K562 (cell line): ENCODE results near the gene CDC42BPB. TPM values are rescaled to one million over a fixed set of nuclear protein-coding genes. Genes with fewer than 3 reads are reported as not detected.

Experiments
- ATAC-seq: fragments of 200-7000 bp; cut with Tn5 transposase; 3 replicates; pipeline ENCODE4 v1.9.1; 2020; ENCODE audit warnings: moderate library complexity
- BruUV-seq: library from RNA; stranded (reverse); fragments of 400-500 nt; replicated peaks from 2 replicates; lab custom pipeline; 2021; lab: Mats Ljungman, UMichigan
- CTCF ChIA-PET: fragments of 300-600 bp; formaldehyde crosslinking; extraction: SDS; loops from one replicate; lab custom pipeline; 2021; ENCODE audit warnings: low intra/inter-chr PET ratio; lab: Yijun Ruan, JAX
- POLR2A ChIA-PET: fragments of 300-600, 350-650 bp; sonication (Branson Sonifier 250); formaldehyde crosslinking; extraction: SDS; loops from one replicate; lab custom pipeline; 2021; ENCODE audit warnings: antibody characterized with exemption, inconsistent platforms; lab: Yijun Ruan, JAX
- DNase-seq, 4 experiments: peaks; one replicate each; pipeline versions ENCODE4 v3.0.0 to v3.0.0-alpha.2; 2011 to 2018; ENCODE audit warnings: low spot score in 3 of 4, mixed read lengths in 3 of 4; ENCODE audit errors: extremely low read depth in 1 of 4
- FAIRE-seq: peaks from 2 replicates; lab custom pipeline; 2011; peaks lifted over from hg19 to GRCh38; lab: Jason Lieb, UNC
- H2AFZ ChIP-seq: 2 replicates; pipeline ENCODE4 v1.6.0; 2011; ENCODE audit warnings: low read depth, low read length, control low read depth, inconsistent platforms
- H3K27ac ChIP-seq: fragments of 200-600 bp; 3 replicates; pipeline ENCODE4 v1.8.0; 2011; ENCODE audit warnings: low read depth, mild to moderate bottlenecking, control low read depth, inconsistent platforms, low read length, moderate library complexity, mixed read lengths; ENCODE audit errors: extremely low read depth
- H3K27me3 ChIP-seq, 2 experiments: fragments of 300-600 bp in 1 of 2; 2 replicates in 1 of 2; 3 replicates in 1 of 2; pipeline versions ENCODE4 v1.6.0 to v1.8.0; 2011; ENCODE audit warnings: inconsistent platforms in 2 of 2, low read length in 2 of 2, mild to moderate bottlenecking in 1 of 2, mixed read lengths in 1 of 2, moderate library complexity in 1 of 2; ENCODE audit not compliant: control insufficient read depth in 2 of 2, insufficient read depth in 2 of 2
- H3K36me3 ChIP-seq: fragments of 300-600 bp; 3 replicates; pipeline ENCODE4 v1.8.0; 2011; ENCODE audit warnings: mild to moderate bottlenecking, low read length, inconsistent platforms; ENCODE audit not compliant: control insufficient read depth, insufficient read depth
- H3K4me1 ChIP-seq, 2 experiments: fragments of 200-600 bp in 1 of 2; replicated peaks in 1 of 2; 2 replicates in 1 of 2; 3 replicates in 1 of 2; pipeline versions ENCODE4 v1.5.1 to v1.8.0; 2011; ENCODE audit warnings: inconsistent platforms in 2 of 2, low read length in 2 of 2, mild to moderate bottlenecking in 1 of 2, mixed read lengths in 1 of 2, moderate library complexity in 1 of 2; ENCODE audit not compliant: control insufficient read depth in 2 of 2, insufficient read depth in 2 of 2
- H3K4me2 ChIP-seq: 2 replicates; pipeline ENCODE4 v1.6.1; 2011; ENCODE audit warnings: low read length, control low read depth, inconsistent platforms, mixed read lengths; ENCODE audit not compliant: insufficient read depth
- H3K4me3 ChIP-seq: fragments of 200-600 bp; sonication (generic), shearing (Covaris generic); 2 replicates; pipeline ENCODE4 v1.5.1; 2016; ENCODE audit warnings: control low read depth, inconsistent platforms
- H3K79me2 ChIP-seq: fragments of 200-600 bp; 3 replicates; pipeline ENCODE4 v1.8.0; 2011; ENCODE audit warnings: low read length, inconsistent platforms; ENCODE audit not compliant: control insufficient read depth, insufficient read depth
- H3K9ac ChIP-seq, 2 experiments: 2 replicates each; pipeline versions ENCODE4 v1.6.0 to v1.6.1; 2011; ENCODE audit warnings: low read depth in 2 of 2, low read length in 2 of 2, control low read depth in 1 of 2, inconsistent platforms in 1 of 2, mild to moderate bottlenecking in 1 of 2, mixed read lengths in 1 of 2; ENCODE audit not compliant: insufficient read depth in 1 of 2
- H3K9me1 ChIP-seq: one replicate; pipeline ENCODE4 v1.6.0; 2011; ENCODE audit warnings: inconsistent platforms, mild to moderate bottlenecking, low read length, moderate library complexity; ENCODE audit not compliant: control insufficient read depth, insufficient read depth
- H3K9me3 ChIP-seq: replicated peaks from 2 replicates; pipeline ENCODE4 v1.5.1; 2011; ENCODE audit warnings: low read depth, low read length, inconsistent platforms; ENCODE audit not compliant: control insufficient read depth, insufficient read depth
- H4K20me1 ChIP-seq: replicated peaks from 2 replicates; pipeline ENCODE4 v1.6.1; 2011; ENCODE audit warnings: low read length, inconsistent platforms, mixed read lengths; ENCODE audit not compliant: control insufficient read depth, insufficient read depth
- WGBS: fragments of 100-300 bp; shearing (Covaris generic); methylation state at CpG from one replicate; pipeline ENCODE4 v1.1.6; 2016; ENCODE audit warnings: low coverage, mixed read lengths; ENCODE audit not compliant: insufficient coverage; ENCODE audit errors: missing lambda C conversion rate; 5-methylcytosine and 5-hydroxymethylcytosine counted together
- in situ Hi-C: fragments of 300-500 bp; cut with MboI; formaldehyde crosslinking; loops from 4 replicates; pipeline ENCODE4 v1.15.0; 2018; ENCODE audit warnings: inconsistent platforms, mixed read lengths
- intact Hi-C: fragments of 100-400 bp; cut with micrococcal nuclease; formaldehyde crosslinking; loops from 2 replicates; pipeline ENCODE4 v1.14.2; 2022
- polyA plus RNA-seq, 8 experiments: library from polyadenylated mRNA; depleted of rRNA in 4 of 8; stranded (reverse) in 5 of 8; unstranded in 3 of 8; fragments of >200 nt; fragmentation: Nextera tagmentation in 2 of 8; fragmentation: Illumina TruSeq in 1 of 8; extraction: Ambion mirVana in 2 of 8; extraction: Trizol in 1 of 8; gene quantifications; 2 replicates each; pipeline versions ENCODE4 v1.2.1 to v1.2.3, GENCODE V29; 2011 to 2014; ENCODE audit warnings: inconsistent platforms in 1 of 8, missing spikeins in 1 of 8
- total RNA-seq, 7 experiments: library from RNA; depleted of rRNA in 6 of 7; stranded (reverse); fragments of >200 nt in 6 of 7; fragmentation: Illumina TruSeq in 2 of 7; extraction: Trizol in 2 of 7; gene quantifications; 2 replicates each; pipeline versions ENCODE4 v1.2.1 to v1.2.3, GENCODE V29; 2011 to 2021; ENCODE audit warnings: low replicate concordance in 1 of 7
- TF ChIP-seq, protein P1 (sequence below): fragments of 450-650 bp; IDR thresholded peaks from one replicate; pipeline ENCODE4 v1.6.1; 2018; ENCODE audit warnings: mild to moderate bottlenecking, moderate library complexity; ENCODE audit not compliant: partially characterized antibody

CDC42BPB gene
- total and polyA plus RNA-seq, 9 of the 15 experiments (the other 6 are each of a cell fraction or from before 2014, with no cell fraction given): 0.07 to 24.3 (median 12.6) TPM

DNA sequence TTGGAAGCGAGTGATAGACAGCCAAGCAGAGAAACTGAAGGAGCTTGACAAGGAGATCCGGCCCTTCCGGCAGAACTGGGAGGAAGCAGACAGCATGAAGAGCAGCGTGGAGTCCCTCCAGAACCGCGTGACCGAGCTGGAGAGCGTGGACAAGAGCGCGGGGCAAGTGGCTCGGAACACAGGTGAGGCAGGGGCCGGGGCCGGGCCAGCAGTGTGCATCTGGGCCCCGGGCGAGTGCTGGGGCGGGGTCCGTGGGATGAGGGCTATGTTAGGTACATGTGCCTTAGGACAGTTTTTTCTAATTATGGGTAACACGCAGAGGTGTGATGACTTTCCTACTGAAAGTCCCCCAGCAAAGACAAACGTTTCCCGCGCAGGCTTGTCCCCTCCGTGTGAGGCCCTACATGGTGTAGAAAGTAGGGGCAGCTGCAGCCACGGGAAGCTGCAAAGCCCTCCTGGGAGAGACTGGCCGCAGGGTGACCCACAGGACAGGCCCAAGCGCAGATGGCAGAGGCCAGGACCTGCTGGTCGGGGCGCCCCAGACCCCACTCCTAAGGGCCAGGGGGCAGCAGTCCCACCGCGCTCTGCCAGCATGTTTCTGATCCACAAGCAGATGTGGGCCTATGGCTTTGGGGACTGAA, 154.0 kb downstream of the CDC42BPB start:
- Histone ChIP-seq H3K27me3 (no peaks in the 10 kb centered on the region), H3K36me3 (peaks cover 8% of the 10 kb centered on the region; the same call in 1 of the 3 replicates), H3K9ac (no peak overlapping the region), H3K4me1 (peaks cover 0 to 5% of the 10 kb centered on the region in 2 experiments; a peak in 1 of 5 replicates), H3K9me3 (no peaks in the 10 kb centered on the region), H3K27ac (no peak overlapping the region), H4K20me1 (no peaks in the 10 kb centered on the region), H3K79me2 (no peaks in the 10 kb centered on the region), H2AFZ (no peak overlapping the region), H3K4me2 (no peak overlapping the region), H3K9me1 (no peaks in the 10 kb centered on the region), H3K4me3 (no peak overlapping the region)
- ATAC-seq (no peak), DNase-seq (no peak), FAIRE-seq (no peak)
- TF ChIP-seq, protein P1, sequence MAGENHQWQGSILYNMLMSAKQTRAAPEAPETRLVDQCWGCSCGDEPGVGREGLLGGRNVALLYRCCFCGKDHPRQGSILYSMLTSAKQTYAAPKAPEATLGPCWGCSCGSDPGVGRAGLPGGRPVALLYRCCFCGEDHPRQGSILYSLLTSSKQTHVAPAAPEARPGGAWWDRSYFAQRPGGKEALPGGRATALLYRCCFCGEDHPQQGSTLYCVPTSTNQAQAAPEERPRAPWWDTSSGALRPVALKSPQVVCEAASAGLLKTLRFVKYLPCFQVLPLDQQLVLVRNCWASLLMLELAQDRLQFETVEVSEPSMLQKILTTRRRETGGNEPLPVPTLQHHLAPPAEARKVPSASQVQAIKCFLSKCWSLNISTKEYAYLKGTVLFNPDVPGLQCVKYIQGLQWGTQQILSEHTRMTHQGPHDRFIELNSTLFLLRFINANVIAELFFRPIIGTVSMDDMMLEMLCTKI: no peak
- in situ Hi-C loops: loop anchor here (25.0 kb wide), 1 partner anchor 391 kb away; the partner anchor contains the start of gene ANKRD9
- WGBS: 89% methylated on average over 19 of the region's 29 CpGs
- intact Hi-C loops: no loop called here
- ChIA-PET CTCF (no interaction called here), POLR2A (interaction anchor here (0.6 to 1.0 kb wide), 2 partner anchors 9 to 21 kb away, joined by 3 to 4 read pairs; no protein-coding TSS in a partner anchor)
- BruUV-seq: no TSS peak
